ENCODE measurements around the gene ACP6.
"Not testable (repeated sequence)": the region's sequence is repeated elsewhere in the genome, so short reads cannot be mapped to it uniquely, and the experiment has no call there.

The ACP6 gene

GRCh38 chr1:147670319-147671001 is at the start of gene ACP6:
Gene ACP6, minus strand, starts transcription at chr1:147670524. Its CDS starts 476 bp downstream, at chr1:147670048.
- DNase-seq: peak; percentile 94

GRCh38 chr1:147719711-147720225 is 49.4 kb upstream of the ACP6 start:
- no peak for DNase-seq

- DNase-seq: no peak
Observed at GRCh38 chr1:147719029-147719698, 48.8 kb upstream of the ACP6 start.

- DNase-seq: no peak
Observed at GRCh38 chr1:147717706-147718097, 47.4 kb upstream of the ACP6 start.

- no peak for DNase-seq
Observed at GRCh38 chr1:147717051-147717705, 46.9 kb upstream of the ACP6 start.

GRCh38 chr1:147712605-147713004 is 42.3 kb upstream of the ACP6 start:
- DNase-seq: no peak

GRCh38 chr1:147700042-147701006 is 30.0 kb upstream of the ACP6 start:
- DNase-seq: peak; percentile 84

GRCh38 chr1:147699686-147700041 is 29.3 kb upstream of the ACP6 start:
- DNase-seq: no peak

GRCh38 chr1:147683163-147683763 is 12.9 kb upstream of the ACP6 start:
- DNase-seq: no peak

GRCh38 chr1:147680608-147681235 is 10.4 kb upstream of the ACP6 start:
- not testable (repeated sequence) for DNase-seq

- not testable (repeated sequence) for DNase-seq
Observed at GRCh38 chr1:147677681-147678080, 7.4 kb upstream of the ACP6 start.

- no peak for DNase-seq
Observed at GRCh38 chr1:147676311-147677085, 6.2 kb upstream of the ACP6 start.

- DNase-seq: no peak
Observed at GRCh38 chr1:147673816-147674215, 3.5 kb upstream of the ACP6 start.

- DNase-seq: no peak
Observed at GRCh38 chr1:147673406-147673805, 3.1 kb upstream of the ACP6 start.

- DNase-seq: peak; percentile 48
Observed at GRCh38 chr1:147669469-147670318, 630 bp downstream of the ACP6 start.

- DNase-seq: no peak
Observed at GRCh38 chr1:147665521-147665920, 4.8 kb downstream of the ACP6 start.

- no peak for DNase-seq
Observed at GRCh38 chr1:147664206-147664605, 6.1 kb downstream of the ACP6 start.

GRCh38 chr1:147654511-147654910 is 15.8 kb downstream of the ACP6 start:
- no peak for DNase-seq

GRCh38 chr1:147652306-147652705 is 18.0 kb downstream of the ACP6 start:
- DNase-seq: no peak

- DNase-seq: no peak
Observed at GRCh38 chr1:147651466-147651865, 18.9 kb downstream of the ACP6 start.
